Breast epithelium (tissue), 3 donors: ENCODE results near the gene ULBP2.

ENCODE experiments used
- POLR2A ChIP-seq: fragments of 450-650 bp; IDR thresholded peaks from one replicate; pipeline ENCODE4 v1.6.1; 2016; ENCODE audit warnings: antibody characterized with exemption, mild to moderate bottlenecking, moderate library complexity
- TF ChIP-seq, protein P1 (sequence below), 3 donors: fragments of 450-650 bp; IDR thresholded peaks; one replicate each; pipeline ENCODE4 v1.5.1; 2016 to 2017; ENCODE audit warnings: antibody characterized with exemption in 3 of 3, mild to moderate bottlenecking in 3 of 3, moderate library complexity in 3 of 3

DNA sequence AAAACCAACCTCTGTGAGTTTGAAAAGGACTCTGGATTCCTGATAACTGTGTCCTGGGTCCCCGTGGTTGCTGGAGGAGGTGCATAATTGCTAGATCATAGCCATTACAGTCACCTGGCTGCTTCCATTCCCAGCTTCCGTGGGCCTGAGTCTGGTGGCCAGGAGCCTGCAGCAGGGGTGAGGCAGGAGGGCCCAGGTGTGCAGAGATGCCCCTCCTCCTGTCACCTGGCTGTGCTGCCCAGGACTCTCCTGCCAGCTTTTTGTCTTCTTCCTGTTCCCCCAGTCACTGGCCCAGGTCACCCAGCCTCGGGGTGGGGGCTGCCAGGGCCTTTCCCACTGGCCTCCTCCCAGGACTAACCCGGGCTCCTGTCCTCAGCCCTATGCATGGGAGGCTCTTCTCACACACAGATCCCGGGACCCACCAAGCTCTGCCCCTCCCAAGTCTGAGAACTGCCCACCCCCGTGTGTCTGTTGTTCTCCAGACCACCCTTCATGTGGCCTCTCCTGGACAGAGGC lies 53.5 kb downstream of the ULBP2 start:
- TF ChIP-seq, protein P1, sequence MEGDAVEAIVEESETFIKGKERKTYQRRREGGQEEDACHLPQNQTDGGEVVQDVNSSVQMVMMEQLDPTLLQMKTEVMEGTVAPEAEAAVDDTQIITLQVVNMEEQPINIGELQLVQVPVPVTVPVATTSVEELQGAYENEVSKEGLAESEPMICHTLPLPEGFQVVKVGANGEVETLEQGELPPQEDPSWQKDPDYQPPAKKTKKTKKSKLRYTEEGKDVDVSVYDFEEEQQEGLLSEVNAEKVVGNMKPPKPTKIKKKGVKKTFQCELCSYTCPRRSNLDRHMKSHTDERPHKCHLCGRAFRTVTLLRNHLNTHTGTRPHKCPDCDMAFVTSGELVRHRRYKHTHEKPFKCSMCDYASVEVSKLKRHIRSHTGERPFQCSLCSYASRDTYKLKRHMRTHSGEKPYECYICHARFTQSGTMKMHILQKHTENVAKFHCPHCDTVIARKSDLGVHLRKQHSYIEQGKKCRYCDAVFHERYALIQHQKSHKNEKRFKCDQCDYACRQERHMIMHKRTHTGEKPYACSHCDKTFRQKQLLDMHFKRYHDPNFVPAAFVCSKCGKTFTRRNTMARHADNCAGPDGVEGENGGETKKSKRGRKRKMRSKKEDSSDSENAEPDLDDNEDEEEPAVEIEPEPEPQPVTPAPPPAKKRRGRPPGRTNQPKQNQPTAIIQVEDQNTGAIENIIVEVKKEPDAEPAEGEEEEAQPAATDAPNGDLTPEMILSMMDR (IDR thresholded peaks at IDR 0.05), result no peak
- no peak for TF ChIP-seq POLR2A
